NCI-H446 (cell line): ENCODE results near the gene MLLT11.

Experiments
- DNase-seq, 2 experiments: peaks; one replicate each; lab custom pipeline; 2025; lab: John Stamatoyannopoulos, UW

MLLT11 gene, protein sequence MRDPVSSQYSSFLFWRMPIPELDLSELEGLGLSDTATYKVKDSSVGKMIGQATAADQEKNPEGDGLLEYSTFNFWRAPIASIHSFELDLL

DNA sequence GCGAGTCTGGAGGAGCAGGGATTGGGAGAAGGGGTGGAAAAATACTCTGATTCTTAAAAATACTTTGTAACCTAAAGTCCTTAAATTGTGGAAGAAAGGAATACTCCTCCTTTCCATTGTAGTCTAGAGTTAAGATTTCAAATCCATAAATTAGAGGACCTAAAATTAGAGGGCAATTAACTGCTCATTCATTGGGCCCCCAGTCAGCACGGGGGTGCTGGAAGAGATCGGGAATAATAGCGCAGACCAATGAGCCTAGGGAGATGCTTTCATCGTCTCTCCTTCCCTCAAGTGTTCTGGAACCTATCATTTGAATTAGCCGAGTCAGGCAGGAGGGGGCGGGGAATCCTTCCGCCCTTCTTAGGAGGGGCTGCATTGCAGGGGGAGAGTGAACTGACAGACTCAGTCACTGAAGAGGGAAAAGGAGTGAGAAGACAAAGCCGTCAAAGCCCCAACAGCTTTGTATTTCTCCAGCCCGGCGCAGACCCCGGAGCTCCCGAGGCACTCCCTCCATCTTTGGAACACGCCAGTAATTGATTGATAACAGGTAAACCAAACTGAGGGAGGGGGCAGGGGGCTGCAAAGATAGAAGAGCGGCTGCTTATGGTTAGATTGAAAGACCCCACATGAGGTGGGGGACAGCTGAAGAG, at the start of gene MLLT11:
MLLT11 (plus strand) TSS at position 391 of the 650 bp plus-strand sequence. CDS start 6,828 bp downstream, outside the sequence.
- peak; percentile 73 to 83 for DNase-seq

DNA sequence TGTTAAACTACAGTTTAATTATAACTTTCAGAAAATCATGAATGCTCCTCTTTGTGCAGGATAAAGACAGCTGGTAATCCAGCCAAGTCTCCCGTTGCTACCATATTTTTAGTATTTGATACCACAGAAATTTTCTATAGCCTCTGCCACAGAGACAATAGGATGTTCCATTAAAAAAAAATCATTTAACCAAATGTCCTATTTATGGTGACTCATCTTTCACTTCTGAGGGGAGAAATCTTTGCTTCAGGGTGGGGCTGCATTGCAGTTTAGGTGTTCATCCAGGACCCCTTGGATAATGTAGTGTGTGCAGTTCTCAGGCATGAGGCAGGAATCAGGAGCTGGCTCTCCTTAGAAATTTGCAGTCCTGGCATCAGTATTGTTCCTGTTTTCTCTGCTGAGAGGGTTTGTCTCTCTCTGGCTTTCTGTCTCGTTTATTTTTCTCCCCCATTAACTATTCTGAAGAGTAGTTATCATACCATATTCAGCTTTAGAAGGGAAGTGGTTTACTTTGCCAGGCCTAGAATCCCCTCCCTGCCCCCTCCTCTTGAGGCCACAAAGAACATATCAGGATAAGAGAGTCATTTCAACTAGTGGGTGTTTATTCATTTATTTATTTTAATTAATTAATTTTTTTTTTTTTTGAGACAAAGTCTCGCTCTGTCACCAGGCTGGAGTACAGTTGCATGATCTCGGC, 48.9 kb upstream of the MLLT11 start:
- no peak for DNase-seq

- DNase-seq = no peak
Measured at GRCh38 chr1:151012684-151013471, 47.3 kb upstream of the MLLT11 start.

GRCh38 chr1:151013518-151013917, 46.7 kb upstream of the MLLT11 start:
- DNase-seq = no peak

- peak; percentile 42 to 65 for DNase-seq
Measured at GRCh38 chr1:151024540-151025146, 35.6 kb upstream of the MLLT11 start.

DNA sequence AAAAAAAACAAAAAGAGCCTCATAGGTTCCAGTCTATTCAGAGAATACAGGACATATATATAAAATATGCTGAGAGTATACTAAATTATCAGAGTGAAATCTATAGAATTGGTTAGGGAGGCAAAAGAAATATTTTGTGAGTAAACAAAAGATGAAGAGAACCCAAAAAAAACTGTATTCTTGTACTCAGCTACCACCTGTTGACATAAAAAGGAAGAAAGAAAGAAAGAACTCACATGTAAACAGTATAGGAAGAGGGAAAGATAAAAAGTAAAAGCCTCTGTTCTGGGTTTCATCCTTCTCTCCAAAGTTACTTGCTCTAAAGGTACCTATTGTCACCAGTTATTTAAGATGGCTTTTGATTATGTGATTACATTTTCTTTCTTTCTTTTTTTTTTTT, 33.7 kb upstream of the MLLT11 start:
- DNase-seq = no peak

DNA sequence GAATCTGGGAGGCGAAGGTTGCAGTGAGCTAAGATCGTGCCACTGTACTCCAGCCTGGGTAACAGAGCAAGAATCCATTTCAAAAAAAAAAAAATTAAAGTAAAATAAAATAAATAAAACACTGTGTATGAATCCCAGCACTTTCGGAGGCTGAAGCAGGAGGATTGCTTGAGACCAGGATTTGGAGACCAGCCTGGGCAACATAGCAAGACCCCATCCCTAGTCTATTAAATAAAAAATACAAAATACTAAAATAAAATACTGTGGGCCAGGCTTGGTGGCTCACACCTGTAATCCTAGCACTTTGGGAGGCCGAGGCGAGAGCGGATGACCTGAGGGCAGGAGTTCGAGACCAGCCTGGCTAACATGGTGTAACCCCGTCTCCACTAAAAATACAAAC, 28.0 kb upstream of the MLLT11 start:
- DNase-seq = no peak

- DNase-seq = no peak
Measured at GRCh38 chr1:151035167-151035566, 25.0 kb upstream of the MLLT11 start.

- DNase-seq = no peak
Measured at GRCh38 chr1:151036356-151036755, 23.8 kb upstream of the MLLT11 start, which contains the start of gene BNIPL. TSS of gene BNIPL (plus strand) at chr1:151036586. CDS start at chr1:151036726, 140 bp downstream.

DNA sequence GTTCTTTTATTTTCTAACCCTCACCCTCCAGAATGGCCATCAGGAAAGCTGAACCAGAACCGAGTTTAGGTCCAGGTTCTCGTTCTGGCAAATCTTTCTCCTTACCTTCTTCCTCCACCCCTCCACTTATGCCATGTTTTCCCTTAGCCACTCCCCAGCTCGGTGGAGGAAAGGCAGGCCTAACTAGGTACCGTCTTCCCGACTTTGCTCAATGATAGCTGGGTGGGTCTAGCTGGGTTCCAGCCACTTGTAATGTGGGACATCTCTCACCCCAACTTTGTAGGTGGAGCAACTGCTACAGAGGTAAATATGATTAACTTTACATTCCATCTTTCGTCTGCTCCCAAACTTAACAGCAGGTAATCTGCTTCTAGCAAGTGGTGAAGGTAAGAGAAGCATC, 23.2 kb upstream of the MLLT11 start:
- DNase-seq = no peak

DNA sequence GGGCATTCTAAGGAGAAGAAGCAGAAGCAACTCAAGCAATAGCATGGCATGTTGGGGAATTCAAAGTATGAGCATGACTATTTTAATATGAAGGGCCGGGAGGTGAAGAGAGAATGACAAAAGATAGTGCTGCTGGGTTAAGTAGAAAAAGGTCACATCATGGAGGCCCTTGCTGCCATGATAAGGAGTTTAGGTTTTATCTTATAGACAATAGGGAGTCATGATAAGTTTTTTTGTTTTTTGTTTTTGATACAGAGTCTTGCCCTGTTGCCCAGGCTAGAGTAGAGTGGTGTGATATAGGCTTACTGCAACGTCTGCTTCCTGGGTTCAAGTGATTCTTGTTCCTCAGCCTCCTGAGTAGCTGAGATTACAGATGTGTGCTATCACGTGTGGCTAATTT, 20.7 kb upstream of the MLLT11 start:
- no peak for DNase-seq

- DNase-seq = no peak
Measured at GRCh38 chr1:151043163-151043562, 17.0 kb upstream of the MLLT11 start.

DNA sequence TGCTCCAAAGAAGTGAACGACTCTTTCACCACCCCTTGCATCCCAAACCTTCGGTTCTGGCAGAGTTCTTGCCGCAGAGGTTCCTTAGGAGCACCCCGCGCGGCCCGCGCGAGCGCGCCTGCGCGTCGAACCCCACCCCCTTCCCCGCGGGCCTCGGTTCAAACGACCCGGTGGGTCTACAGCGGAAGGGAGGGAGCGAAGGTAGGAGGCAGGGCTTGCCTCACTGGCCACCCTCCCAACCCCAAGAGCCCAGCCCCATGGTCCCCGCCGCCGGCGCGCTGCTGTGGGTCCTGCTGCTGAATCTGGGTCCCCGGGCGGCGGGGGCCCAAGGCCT, 12.6 kb upstream of the MLLT11 start, which contains the start of gene C1orf56:
C1orf56 (plus strand) TSS at position 161 of the 334 bp plus-strand sequence; CDS start at position 258, 97 bp downstream.
- DNase-seq = peak; percentile 26 to 79

DNA sequence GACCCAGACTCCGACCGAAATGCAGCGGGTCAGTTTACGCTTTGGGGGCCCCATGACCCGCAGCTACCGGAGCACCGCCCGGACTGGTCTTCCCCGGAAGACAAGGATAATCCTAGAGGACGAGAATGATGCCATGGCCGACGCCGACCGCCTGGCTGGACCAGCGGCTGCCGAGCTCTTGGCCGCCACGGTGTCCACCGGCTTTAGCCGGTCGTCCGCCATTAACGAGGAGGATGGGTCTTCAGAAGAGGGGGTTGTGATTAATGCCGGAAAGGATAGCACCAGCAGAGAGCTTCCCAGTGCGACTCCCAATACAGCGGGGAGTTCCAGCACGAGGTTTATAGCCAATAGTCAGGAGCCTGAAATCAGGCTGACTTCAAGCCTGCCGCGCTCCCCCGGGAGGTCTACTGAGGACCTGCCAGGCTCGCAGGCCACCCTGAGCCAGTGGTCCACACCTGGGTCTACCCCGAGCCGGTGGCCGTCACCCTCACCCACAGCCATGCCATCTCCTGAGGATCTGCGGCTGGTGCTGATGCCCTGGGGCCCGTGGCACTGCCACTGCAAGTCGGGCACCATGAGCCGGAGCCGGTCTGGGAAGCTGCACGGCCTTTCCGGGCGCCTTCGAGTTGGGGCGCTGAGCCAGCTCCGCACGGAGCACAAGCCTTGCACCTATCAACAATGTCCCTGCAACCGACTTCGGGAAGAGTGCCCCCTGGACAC, 12.1 kb upstream of the MLLT11 start:
- peak; percentile 50 to 65 for DNase-seq

- DNase-seq = no peak
Measured at GRCh38 chr1:151048645-151049032, 11.6 kb upstream of the MLLT11 start.

DNA sequence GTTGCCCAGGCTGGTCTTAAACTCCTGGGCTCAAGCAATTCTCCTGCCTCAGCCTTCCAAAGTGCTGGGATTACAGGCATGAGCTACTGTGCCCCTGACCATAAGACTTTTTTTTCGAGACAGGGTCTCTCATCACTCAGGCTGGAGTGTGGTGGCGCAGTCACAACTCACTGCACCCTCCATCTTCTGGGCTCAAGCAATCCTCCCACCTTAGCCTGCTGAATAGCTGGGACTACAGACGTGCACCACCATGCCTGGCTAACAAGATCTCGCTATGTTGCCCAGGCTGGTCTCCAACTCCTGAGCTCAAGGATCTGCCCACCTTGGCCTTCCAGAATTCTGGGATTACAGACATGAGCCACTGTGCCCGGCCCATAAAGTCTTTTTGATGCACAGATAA, 10.7 kb upstream of the MLLT11 start:
- no peak for DNase-seq

DNA sequence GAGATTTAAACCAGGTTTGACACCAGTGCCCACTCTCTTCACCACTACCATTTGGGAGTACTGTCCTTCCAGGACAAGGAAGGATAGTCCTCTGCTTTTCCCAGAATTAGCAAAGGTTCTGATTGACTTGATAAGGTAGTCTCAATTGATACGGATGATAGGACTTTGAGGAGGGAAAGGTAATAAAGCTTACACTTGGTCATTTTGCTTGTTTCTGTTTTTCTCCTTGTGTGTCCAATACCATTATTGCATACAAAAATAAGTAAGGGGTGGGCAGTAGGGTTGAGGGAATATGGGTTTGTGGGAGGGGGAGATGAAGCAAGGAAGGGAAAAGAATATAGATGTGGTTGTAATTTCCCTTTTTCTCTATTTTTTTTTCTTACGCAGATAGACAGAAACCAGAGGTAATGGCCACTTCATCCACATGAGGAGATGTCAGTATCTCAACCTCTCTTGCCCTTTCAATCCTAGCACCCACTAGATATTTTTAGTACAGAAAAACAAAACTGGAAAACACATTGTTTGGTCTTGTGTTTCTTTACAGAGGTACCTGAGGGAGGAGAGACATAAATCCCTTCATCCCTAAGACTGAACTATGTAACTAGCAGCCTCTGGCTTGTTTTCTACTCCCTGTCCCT, 10.0 kb upstream of the MLLT11 start:
- DNase-seq = no peak

DNA sequence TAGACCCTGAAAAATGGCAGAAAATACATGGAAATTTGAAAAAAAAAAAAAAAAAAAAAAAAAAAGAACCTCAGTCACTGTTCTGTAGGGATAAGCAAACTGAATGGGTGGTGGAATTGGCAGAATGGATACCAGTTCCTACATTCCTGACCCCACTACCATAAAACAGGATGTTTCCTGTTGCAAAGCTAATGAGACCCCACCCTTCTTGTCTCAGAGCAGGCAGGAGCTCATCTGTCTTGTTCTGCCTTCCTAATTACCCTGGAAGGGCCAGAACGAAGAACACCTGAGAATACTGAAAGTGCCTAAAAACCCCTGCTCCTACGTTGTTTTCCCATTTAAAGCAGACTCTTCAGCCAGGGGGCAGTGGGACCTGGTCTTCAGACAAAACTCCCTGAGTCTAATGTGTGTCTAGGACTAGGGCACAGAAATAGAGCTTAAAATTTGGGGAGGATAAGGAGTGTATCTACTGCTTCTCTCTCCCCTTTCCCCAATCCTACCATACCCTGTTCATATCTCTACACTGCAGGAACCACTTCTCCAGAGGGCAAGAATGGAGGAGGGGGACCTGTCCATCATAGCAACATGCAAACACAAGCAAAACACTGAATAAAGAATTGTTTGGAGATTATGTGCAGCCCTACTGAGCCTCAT, 8.7 kb upstream of the MLLT11 start:
- DNase-seq = no peak

- no peak for DNase-seq
Measured at GRCh38 chr1:151054971-151055547, 5.1 kb upstream of the MLLT11 start.

GRCh38 chr1:151055581-151055980, 4.6 kb upstream of the MLLT11 start:
- no peak for DNase-seq
